Daoy (cell line): ENCODE measurements around the gene ACTR3. TPM values are rescaled to one million over a fixed set of nuclear protein-coding genes. Genes with fewer than 3 reads are reported as not detected.

Source experiments
- DNase-seq: peaks from one replicate; pipeline ENCODE4 v3.0.0-alpha.2; 2015; ENCODE audit warnings: low read depth
- total RNA-seq: library from RNA; depleted of rRNA; stranded (reverse); fragments of >200 nt; shearing (Covaris generic); gene quantifications from 2 replicates; pipeline ENCODE4 v1.2.3, GENCODE V29; 2014

The ACTR3 gene
- total RNA-seq, 1 experiment from 2014 or later = 433 TPM

GRCh38 chr2:113965644-113966043 lies 75.8 kb downstream of the ACTR3 start:
- DNase-seq = peak; percentile 28

- no peak for DNase-seq
Measured at GRCh38 chr2:113966171-113966570, 76.3 kb downstream of the ACTR3 start.

GRCh38 chr2:113966832-113967231 lies 76.9 kb downstream of the ACTR3 start:
- DNase-seq = no peak

GRCh38 chr2:113967272-113967671 lies 77.4 kb downstream of the ACTR3 start:
- DNase-seq = no peak

- no peak for DNase-seq
Measured at GRCh38 chr2:113972766-113973165, 82.9 kb downstream of the ACTR3 start.

- DNase-seq = no peak
Measured at GRCh38 chr2:113973810-113974209, 83.9 kb downstream of the ACTR3 start.

GRCh38 chr2:113974727-113975126 lies 84.8 kb downstream of the ACTR3 start:
- no peak for DNase-seq

GRCh38 chr2:113976277-113976928 lies 86.5 kb downstream of the ACTR3 start:
- DNase-seq = no peak

- no peak for DNase-seq
Measured at GRCh38 chr2:113977060-113977659, 87.3 kb downstream of the ACTR3 start.

GRCh38 chr2:113977660-113978523 lies 88.0 kb downstream of the ACTR3 start:
- peak; percentile 34 for DNase-seq

- DNase-seq = no peak
Measured at GRCh38 chr2:113978524-113979190, 88.8 kb downstream of the ACTR3 start.

- no peak for DNase-seq
Measured at GRCh38 chr2:113979191-113980128, 89.6 kb downstream of the ACTR3 start.

- peak; percentile 51 for DNase-seq
Measured at GRCh38 chr2:113980946-113981345, 91.1 kb downstream of the ACTR3 start.

- DNase-seq = no peak
Measured at GRCh38 chr2:113981404-113982134, 91.7 kb downstream of the ACTR3 start.

- DNase-seq = no peak
Measured at GRCh38 chr2:113985554-113986397, 95.9 kb downstream of the ACTR3 start.

GRCh38 chr2:113986762-113987290 lies 96.9 kb downstream of the ACTR3 start:
- no peak for DNase-seq

- DNase-seq = no peak
Measured at GRCh38 chr2:113992090-113992489, 102.2 kb downstream of the ACTR3 start.

GRCh38 chr2:113996671-113997594 lies 107.0 kb downstream of the ACTR3 start:
- no peak for DNase-seq
